Fibroblast of gingiva (primary cell): Measurements from ENCODE around the gene RASSF5.

ENCODE experiments used
- DNase-seq: peaks from one replicate; pipeline ENCODE4 v3.0.0-alpha.2; 2011; ENCODE audit warnings: low read depth

RASSF5 gene

DNA sequence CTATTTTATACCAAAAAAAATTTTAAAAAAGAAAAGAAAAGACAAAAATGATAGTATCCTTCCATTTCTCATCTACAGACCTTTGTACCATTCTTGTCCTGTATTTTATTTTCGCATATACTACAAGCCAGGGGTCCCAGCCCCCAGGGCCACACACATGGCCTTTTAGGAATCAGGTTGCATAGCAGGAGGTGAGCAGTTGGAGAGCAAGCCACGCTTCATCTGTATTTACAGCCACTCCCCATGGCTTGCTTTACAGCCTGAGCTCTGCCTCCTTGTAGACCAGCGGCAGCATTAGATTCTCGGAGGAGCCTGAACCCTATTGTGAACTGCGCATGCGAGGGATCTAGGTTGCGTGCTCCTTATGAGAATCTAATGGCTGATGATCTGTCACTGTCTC is 39.8 kb downstream of the RASSF5 start:
- no peak for DNase-seq

DNA sequence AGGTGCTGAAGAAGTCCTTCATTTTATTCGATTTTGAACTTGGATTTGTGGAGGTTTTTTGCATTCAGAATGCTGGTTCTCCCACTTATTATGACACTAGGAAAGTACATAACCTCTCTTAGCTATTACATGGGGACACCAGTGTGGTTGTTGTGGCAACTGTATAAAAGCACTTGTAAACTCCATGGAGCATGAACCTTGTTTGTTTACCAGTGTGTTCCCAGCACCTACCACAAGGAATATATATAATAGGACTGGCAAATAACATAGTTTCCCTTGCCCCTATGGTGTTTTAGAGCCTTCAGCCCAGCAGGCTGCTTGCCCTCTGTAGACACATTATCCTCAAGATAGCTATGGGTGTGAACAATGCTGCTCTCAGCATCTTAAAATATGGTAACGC is 43.1 kb downstream of the RASSF5 start:
- no peak for DNase-seq

DNA sequence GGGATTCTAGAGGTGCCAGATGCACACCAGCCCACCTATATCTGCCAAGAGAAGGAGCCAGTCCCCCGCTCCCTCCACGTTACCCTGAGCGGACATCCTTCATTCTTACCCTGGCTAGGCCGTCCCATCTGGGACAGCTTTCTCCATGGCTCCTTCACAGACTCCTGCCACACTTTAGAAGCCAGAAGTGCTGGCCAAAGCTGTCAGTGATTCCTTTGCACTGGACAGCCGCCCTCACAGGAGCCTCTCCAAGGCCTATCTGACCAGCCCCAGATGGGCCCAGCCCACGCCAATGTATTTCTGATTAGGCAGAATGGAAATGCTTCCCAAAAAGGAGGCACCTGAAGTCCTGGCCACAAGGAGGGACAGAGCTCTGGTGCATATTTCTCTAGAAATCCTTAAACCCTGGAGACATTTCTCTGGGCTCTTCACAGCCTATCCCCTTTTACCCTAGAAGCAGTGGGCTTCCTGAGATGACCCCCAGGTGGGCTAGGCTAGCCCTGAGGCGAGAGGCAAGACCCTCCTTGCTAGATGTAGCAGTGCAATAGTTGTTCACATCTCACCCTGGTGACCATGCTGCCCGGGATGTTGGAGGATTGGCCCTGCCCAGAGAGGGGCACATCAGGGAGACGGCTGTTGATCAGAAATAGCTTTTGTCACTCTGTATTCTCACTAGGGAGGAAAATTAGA is 44.1 kb downstream of the RASSF5 start:
- no peak for DNase-seq

- no peak for DNase-seq
These were observed 44.6 kb downstream of the RASSF5 start for GRCh38 chr1:206551986-206552326.

DNA sequence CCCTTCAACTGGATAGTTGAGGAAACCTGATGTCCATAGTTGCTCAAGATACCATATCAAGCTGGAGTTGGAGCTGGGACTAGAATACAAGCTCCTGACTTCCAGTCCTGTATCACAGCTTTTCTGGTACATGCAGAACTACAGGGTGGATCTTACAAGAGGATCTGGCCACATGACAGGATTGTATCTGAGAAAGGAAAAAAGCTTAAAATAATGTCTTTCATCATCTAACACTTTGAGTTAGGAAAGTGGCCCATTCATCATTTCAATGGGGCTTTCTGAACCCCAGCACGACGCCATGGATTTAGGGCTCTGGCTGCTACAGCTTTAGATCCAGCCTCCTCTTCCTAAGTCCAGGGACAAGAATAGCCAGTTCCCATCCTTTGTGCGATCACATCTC is 46.9 kb downstream of the RASSF5 start:
- DNase-seq = no peak

DNA sequence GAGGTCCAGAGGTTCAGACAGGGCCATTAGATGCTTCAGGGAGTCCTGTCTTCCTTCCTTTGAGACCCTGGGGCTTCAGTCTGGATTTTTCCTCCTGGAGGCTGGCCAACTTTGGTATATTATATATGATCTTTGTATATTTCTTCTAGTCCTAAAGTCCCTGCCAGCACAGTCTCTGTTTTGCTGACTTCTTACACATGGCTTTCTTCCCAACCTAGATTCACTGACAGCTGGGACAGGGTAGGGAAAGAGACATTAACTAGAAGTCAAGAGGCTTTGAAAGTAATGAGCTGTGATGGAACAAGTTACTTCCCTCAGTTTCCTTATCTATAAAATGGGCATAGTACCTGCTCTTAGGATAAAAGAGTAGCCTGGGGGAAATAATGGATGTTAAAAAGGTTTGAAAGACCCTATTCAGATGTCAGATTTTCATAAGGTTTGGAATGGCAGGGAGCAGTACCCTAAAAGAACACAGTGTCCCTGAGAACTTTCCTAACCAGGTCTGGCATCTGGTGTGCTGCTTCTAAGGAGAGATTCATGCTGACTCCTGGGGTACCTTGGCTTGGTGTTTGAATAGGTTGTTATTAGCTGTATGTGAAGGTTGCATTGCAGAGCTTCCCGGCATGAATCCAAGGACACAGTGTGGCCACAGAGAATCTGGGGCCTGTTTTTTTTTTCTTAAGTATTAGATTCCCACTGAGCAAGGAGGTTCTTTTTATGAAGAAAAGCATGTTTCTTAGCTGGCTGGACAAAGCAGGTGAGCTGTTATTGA is 47.6 kb downstream of the RASSF5 start:
- no peak for DNase-seq

DNA sequence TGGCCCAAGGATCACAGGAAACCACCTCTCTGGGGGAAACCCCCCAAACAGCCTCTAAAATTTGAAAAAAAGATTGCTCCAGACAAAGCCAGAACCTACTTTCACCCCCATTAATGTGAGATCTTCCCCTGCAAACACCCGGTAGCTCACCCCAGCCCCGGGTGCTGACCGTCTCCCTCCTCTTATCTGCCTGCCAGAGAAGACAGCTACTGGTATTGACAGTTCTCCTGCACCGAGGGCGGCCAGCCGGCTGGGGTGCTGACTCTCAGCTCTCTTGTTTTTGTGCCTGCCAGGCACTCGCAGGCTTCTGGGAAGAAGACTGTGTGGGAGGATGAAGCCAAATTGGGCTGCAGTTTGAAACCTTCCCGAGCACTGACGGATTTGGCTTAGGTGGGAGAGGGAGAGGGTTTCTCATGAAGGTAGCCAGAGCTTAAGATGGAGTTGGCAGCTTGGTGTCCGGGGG is 48.2 kb downstream of the RASSF5 start:
- no peak for DNase-seq

DNA sequence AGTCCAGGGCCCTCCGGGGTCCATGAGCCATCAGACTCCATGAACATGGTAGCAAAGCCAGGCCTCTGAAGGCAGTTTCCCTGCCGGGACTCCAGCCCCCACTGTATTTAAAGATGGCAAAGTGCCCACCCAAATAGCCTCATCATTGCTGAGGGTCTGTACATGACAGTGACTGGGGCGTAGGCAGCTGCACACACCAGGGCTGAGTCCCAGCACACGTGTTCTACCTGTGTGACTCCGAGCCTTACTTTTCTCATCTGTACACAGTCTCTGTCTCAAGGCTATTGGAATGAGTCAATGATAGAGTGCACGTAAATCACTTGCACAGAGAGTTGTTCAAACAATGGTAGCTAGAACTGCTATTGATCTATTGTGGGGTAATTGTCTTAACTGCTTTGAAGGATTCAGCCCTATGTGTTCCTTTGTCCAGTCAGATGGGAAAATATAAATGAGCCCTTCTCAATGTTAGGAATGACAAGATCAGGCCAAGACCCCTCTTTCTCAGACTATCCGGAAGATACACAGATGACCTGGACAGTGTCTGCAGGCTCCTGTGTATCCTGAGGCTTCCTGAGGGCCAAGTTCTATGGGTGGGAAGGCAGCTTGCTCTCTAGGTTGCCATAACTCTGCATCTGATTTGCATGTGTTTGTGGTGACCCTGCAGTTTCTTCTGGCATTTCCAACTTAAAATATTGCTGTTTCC is 48.9 kb downstream of the RASSF5 start:
- no peak for DNase-seq

DNA sequence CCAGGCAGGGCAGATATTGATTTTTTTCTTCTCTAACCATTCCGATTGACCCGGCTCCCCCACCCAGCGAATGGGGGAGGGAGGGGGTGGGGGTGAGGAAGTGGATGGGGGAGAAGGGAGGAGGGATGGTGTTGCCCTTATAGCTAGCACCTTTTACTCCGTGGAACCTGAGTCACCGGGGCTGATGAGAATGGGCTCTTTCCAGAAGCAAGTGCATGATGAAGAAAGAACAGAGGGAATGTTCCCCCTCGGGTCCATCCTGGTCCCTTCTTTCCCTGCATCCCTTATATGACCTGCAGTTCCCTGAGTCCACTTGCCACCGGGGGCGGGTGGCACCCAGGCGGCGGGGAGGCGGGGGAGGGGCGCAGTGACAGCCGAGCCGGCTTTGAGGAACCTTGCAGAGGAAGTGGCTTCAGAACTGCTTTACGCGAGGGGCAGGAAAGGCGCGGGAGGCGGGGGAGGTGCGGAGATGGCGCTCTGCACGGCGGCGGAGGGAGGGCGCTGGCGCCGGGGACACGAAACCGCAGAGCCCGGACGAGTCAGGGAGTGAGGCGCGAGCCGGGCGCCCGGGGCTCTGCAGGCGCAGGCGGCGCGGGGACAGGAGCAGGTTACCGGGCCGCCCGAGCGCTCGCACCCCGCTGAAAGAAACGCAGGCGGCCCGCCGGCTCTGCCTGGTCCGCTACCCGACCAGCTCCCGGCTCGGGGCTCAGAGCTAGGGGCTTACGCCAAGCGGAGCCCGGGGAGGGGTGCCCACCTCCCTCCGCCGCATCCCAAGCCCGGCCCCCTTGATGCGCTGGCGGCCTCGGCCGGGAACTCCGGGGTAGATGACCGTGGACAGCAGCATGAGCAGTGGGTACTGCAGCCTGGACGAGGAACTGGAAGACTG is 49.7 kb downstream of the RASSF5 start:
- DNase-seq = no peak

DNA sequence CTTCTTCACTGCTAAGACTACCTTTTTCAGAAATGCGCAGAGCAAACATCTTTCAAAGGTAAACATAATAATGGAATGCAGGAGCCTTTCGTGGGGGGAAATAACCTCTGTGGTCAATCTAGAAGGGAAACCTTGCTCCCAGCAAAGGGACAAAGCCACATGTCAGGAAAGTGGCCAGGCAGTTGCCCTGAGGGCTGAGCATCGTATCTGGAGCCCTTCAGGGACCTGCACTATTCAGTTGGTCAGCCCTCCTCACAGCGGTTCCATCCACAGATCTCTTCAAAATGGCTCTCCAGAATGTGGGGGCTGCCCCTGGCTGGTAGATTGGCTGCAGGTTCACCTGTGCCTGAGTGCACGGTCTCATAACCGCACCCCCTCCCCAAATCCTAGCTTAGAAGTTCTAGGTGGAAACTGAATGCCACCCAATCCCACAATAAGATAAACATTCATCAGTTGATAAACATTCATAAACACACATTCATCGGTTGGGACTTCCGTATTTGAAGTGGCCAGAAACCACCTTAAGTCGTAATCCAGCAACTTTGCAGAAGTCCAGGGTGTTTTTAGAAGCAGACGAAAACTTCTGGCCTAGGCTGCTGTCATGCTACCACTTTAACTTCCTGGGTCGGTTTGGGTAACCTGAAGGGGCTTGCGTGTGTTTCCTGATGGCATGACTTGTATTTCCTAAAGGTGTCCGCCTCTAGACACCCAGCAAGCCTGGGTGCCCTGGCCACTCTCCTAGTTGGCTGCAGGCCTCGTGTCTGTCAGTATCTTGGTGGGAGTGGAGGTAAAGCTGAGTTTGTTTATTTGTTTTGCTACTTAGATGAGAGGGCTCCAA is 50.5 kb downstream of the RASSF5 start:
- no peak for DNase-seq

DNA sequence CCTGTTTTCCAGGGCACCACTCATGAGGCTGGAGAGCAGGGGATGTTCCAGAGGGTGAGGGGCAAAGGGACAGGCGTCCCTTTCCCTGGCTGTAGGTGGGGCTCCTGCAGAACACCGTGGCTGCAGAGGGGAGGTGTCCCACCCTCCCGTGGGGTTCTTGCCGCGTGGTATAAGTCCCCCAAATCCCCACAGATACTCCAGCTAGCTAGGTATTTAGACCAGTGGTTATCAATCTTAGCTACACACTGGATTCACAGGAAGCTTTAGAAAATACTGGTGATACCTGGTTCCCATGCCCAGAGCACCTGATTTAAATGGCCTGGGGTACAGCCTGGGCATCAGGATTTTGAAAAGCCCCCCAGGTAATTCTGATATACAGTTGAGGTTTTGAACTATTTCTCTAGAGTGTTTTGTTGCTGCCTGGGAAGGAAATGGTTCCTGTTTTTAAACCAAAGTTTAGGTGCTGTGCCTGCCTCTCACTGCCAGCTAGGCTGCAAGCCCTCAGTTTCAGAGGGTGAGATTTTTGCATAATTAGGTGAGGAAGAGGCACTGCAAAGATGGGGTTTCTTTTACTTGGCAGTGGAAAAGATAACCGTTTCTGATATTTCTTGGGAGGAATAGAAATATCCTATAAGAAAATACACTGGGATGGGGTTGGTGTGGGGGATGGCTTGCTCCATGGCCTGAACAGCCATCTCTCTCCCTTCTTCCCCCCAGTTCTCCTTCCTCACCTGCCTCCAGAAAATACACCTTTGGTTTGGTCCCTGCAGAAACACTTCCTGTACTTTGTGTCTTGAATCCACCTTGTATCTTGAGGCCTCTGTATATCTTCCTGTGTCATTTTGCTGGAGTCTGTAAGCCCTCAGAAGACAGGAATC is 51.7 kb downstream of the RASSF5 start:
- DNase-seq = no peak

GRCh38 chr1:206559672-206559995 is 52.3 kb downstream of the RASSF5 start:
- DNase-seq = no peak

DNA sequence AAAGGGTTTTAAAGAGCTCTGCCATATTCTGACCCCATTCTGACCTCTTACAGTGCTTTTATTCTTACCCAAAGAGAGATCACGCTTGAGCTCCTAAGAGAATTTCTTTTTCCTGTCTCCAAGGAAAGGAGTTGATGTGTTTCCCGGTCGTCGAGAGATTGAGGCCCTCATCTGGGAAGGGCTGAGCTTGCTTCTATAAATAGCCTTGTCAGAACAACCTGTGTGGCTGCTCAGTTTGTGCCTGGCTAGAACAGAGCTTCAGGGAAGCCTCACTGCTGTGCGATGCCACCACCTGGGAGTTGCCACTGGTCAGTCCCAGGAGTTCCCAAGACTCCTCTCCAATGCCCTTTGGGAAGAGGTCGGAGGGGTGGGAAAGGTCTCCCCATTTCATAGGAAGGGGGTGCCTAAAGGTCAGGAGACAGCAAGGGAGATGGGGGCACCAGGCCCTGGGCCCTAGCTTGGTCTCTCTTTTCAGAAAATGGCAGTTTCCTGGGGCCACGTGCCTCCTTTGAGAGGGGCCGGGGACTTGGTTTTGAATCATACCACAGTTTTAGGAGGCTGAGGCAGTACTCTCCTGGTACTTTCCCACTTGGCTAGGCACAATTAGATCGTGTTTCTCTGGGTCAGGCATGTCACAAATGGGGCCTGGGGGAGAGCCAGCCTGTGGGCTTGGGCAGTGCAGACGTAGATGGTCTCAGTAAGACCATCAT is 52.8 kb downstream of the RASSF5 start:
- no peak for DNase-seq

DNA sequence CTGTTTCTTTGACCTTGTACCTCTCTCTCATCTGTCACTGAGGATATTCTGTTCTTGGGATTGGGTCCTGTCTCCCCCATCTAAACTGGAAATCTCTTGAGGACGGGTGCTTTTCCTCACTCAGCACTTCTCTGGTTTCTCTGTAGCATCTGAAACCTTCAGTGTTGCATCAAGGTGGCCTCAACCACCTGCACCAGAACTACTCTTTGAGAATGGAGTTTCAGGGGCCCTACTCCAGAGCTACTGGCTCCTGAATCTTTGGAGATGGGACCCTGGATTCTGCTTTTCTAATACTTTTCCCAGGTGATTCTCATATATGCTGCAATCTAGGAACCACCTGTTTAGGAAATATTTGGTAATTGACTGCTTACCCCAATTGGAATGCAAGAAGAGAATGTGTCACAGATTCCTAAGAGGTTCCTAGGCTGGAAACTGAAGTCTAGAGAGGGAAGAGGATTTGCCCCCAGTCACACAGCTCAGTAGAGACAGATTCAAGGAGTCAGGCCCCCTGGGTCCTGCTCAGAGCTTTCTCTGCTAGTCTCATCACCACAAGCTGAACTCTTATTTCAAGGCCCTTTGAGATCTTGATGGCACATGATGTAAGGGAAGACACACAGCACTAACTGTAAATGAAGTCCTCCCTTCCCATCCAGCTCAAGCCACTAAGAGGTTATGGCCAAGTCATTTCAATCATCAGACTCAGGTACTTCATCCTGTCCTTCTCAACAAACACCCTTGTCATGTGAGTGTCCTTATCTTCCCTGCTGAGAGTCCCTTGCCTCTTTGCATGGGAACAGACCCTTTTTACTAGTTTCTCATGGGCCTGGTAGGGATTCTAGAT is 56.3 kb downstream of the RASSF5 start:
- no peak for DNase-seq

- DNase-seq = no peak
These were observed 58.7 kb downstream of the RASSF5 start for GRCh38 chr1:206565995-206566394.

- DNase-seq = no peak
These were observed 59.7 kb downstream of the RASSF5 start for GRCh38 chr1:206566999-206567398.

DNA sequence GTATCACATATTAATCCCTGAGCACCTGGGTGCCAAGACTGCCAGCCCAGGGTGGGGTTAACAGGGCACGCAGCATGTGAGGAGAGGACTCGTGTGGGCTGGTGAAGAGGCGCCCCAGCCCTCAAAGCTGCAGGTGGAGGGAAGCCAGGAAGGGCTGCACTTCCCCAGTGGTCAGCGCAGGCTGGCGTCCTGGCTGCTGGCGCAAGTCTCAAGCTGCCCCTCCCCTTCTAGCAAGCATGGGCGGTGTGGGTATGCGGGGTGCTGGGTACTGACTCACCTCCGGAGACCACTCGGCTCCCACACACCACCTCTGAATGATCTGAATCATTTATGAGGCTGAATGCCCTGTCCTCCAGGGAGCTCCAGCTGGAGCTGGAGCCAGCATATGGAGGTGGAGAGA is 60.9 kb downstream of the RASSF5 start:
- DNase-seq = no peak

- DNase-seq = no peak
These were observed 61.5 kb downstream of the RASSF5 start for GRCh38 chr1:206568779-206569352.
